ENCODE results near the gene CEP135.

CEP135 gene

DNA sequence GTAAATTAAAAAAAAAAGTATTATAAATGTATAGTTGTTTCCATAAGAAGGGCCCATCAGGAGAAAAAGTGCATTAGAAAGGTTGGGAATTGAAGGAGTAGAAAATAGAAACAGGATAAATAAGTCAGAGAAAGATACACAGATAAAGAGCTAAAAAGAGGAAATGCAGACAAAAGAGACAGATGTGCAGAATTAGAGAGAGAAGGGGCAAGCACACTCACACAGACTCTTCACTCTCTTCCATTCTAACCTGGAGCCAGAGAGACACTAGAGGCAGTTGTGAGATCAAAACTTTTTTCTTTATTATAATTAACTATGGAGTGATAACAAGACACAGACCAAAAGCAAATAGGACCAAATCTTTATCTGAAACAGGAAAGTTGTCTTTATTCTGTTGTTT, 134.1 kb downstream of the CEP135 start:
- DNase-seq = no peak

Data from amniotic stem cell (primary cell).